Breast epithelium (tissue), 3 donors: Measurements from ENCODE around the gene NSUN5.

Experiments used
- CTCF ChIP-seq, 3 donors: fragments of 450-650 bp; IDR thresholded peaks; one replicate each; pipeline ENCODE4 v1.5.1; 2016 to 2017; ENCODE audit warnings: antibody characterized with exemption in 3 of 3, mild to moderate bottlenecking in 3 of 3, moderate library complexity in 3 of 3
- POLR2AphosphoS5 ChIP-seq, 3 donors: sonication (generic); formaldehyde crosslinking; IDR thresholded peaks; one replicate each; pipeline ENCODE4 v1.6.1; 2017; ENCODE audit warnings: antibody characterized with exemption in 3 of 3

- no peak for TF ChIP-seq POLR2AphosphoS5 (IDR thresholded peaks at IDR 0.05)
- no peak for TF ChIP-seq CTCF (IDR thresholded peaks at IDR 0.05)
These were observed 4.6 kb downstream of the NSUN5 start for GRCh38 chr7:73304071-73304470.
